ENCODE data around the gene HUNK.
"Not testable (repeated sequence)": the region's sequence is repeated elsewhere in the genome, so short reads cannot be mapped to it uniquely, and the experiment has no call there.

Gene HUNK

GRCh38 chr21:31999810-32000468 is 127.1 kb downstream of the HUNK start:
- DNase-seq (ENCODE audit: low read depth), result no peak

GRCh38 chr21:32001390-32001789 is 128.6 kb downstream of the HUNK start:
- no peak for DNase-seq (ENCODE audit: low read depth)

- no peak for DNase-seq (ENCODE audit: low read depth)
Measured at GRCh38 chr21:32003411-32003810, 130.6 kb downstream of the HUNK start.

- no peak for DNase-seq (ENCODE audit: low read depth)
Measured at GRCh38 chr21:32004291-32004690, 131.5 kb downstream of the HUNK start.

GRCh38 chr21:32007456-32007855 is 134.6 kb downstream of the HUNK start:
- no peak for DNase-seq (ENCODE audit: low read depth)

- no peak for DNase-seq (ENCODE audit: low read depth)
Measured at GRCh38 chr21:32008714-32009113, 135.9 kb downstream of the HUNK start.

GRCh38 chr21:32009263-32009662 is 136.4 kb downstream of the HUNK start:
- DNase-seq (ENCODE audit: low read depth), result no peak

GRCh38 chr21:32015461-32016139 is 142.8 kb downstream of the HUNK start:
- DNase-seq (ENCODE audit: low read depth), result no peak

- no peak for DNase-seq (ENCODE audit: low read depth)
Measured at GRCh38 chr21:32018381-32018780, 145.6 kb downstream of the HUNK start.

- DNase-seq (ENCODE audit: low read depth), result no peak
Measured at GRCh38 chr21:32020564-32020963, 147.7 kb downstream of the HUNK start.

GRCh38 chr21:32021319-32021994 is 148.6 kb downstream of the HUNK start:
- no peak for DNase-seq (ENCODE audit: low read depth)

GRCh38 chr21:32022146-32022545 is 149.3 kb downstream of the HUNK start:
- no peak for DNase-seq (ENCODE audit: low read depth)

GRCh38 chr21:32030146-32030652 is 157.4 kb downstream of the HUNK start:
- no peak for DNase-seq (ENCODE audit: low read depth)

GRCh38 chr21:32034850-32035249 is 162.0 kb downstream of the HUNK start:
- DNase-seq (ENCODE audit: low read depth), result no peak

- no peak for DNase-seq (ENCODE audit: low read depth)
Measured at GRCh38 chr21:32035617-32036016, 162.8 kb downstream of the HUNK start.

- DNase-seq (ENCODE audit: low read depth), result no peak
Measured at GRCh38 chr21:32036756-32037155, 163.9 kb downstream of the HUNK start.

GRCh38 chr21:32038751-32039150 is 165.9 kb downstream of the HUNK start:
- not testable (repeated sequence) for DNase-seq (ENCODE audit: low read depth)

GRCh38 chr21:32043458-32043857 is 170.6 kb downstream of the HUNK start:
- DNase-seq (ENCODE audit: low read depth), result no peak

GRCh38 chr21:32044205-32045180 is 171.7 kb downstream of the HUNK start:
- no peak for DNase-seq (ENCODE audit: low read depth)

- DNase-seq (ENCODE audit: low read depth), result no peak
Measured at GRCh38 chr21:32046191-32046590, 173.4 kb downstream of the HUNK start.

GRCh38 chr21:32048353-32048752 is 175.5 kb downstream of the HUNK start:
- no peak for DNase-seq (ENCODE audit: low read depth)

Measured in T follicular helper cell (primary cell).